IPS-NIHi7 (cell line): ENCODE data around the gene ARHGEF26.

Experiments used
- DNase-seq: peaks from one replicate; pipeline ENCODE4 v3.0.0; 2012; ENCODE audit warnings: mixed read lengths; ENCODE audit errors: extremely low spot score

Gene ARHGEF26

GRCh38 chr3:154254527-154254926 is 133.3 kb downstream of the ARHGEF26 start:
- DNase-seq, result no peak

GRCh38 chr3:154273381-154273780 is 152.2 kb downstream of the ARHGEF26 start:
- DNase-seq, result no peak

- no peak for DNase-seq
These were observed 153.2 kb downstream of the ARHGEF26 start for GRCh38 chr3:154274348-154274747.

- no peak for DNase-seq
These were observed 154.1 kb downstream of the ARHGEF26 start for GRCh38 chr3:154275292-154275691.

GRCh38 chr3:154275965-154276364 is 154.8 kb downstream of the ARHGEF26 start:
- DNase-seq, result no peak

- DNase-seq, result no peak
These were observed 159.0 kb downstream of the ARHGEF26 start for GRCh38 chr3:154280161-154280560.

- no peak for DNase-seq
These were observed 164.0 kb downstream of the ARHGEF26 start for GRCh38 chr3:154285221-154285620.

GRCh38 chr3:154290187-154290586 is 169.0 kb downstream of the ARHGEF26 start:
- no peak for DNase-seq

GRCh38 chr3:154294016-154294415 is 172.8 kb downstream of the ARHGEF26 start:
- DNase-seq, result no peak

GRCh38 chr3:154301561-154301960 is 180.4 kb downstream of the ARHGEF26 start:
- no peak for DNase-seq

GRCh38 chr3:154304116-154304786 is 183.1 kb downstream of the ARHGEF26 start:
- no peak for DNase-seq

- no peak for DNase-seq
These were observed 183.7 kb downstream of the ARHGEF26 start for GRCh38 chr3:154304936-154305335.

- no peak for DNase-seq
These were observed 186.2 kb downstream of the ARHGEF26 start for GRCh38 chr3:154307363-154307762.
